Ishikawa (cell line): ENCODE measurements around the gene EYS.

Experiments
- CEBPB ChIP-seq: IDR thresholded peaks from 2 replicates; pipeline ENCODE4 v1.6.1; 2012
- CREB1 ChIP-seq: IDR thresholded peaks from 2 replicates; pipeline ENCODE4 v1.6.1; 2012; ENCODE audit warnings: low read depth
- EGR1 ChIP-seq: IDR thresholded peaks from 2 replicates; pipeline ENCODE4 v1.6.1; 2012
- EP300 ChIP-seq: IDR thresholded peaks from 2 replicates; pipeline ENCODE4 v1.6.1; 2012; ENCODE audit warnings: borderline replicate concordance
- FOXM1 ChIP-seq: IDR thresholded peaks from 2 replicates; pipeline ENCODE4 v1.6.1; 2012; ENCODE audit warnings: low read depth, borderline replicate concordance
- NFIC ChIP-seq: IDR thresholded peaks from 2 replicates; pipeline ENCODE4 v1.6.1; 2012
- RAD21 ChIP-seq: IDR thresholded peaks from 2 replicates; pipeline ENCODE4 v1.6.1; 2012; ENCODE audit warnings: low read depth
- TAF1 ChIP-seq: IDR thresholded peaks from 2 replicates; pipeline ENCODE4 v1.6.1; 2012; ENCODE audit warnings: low read depth, mild to moderate bottlenecking
- TCF12 ChIP-seq: IDR thresholded peaks from 2 replicates; pipeline ENCODE4 v1.6.1; 2012; ENCODE audit warnings: low read depth
- TEAD4 ChIP-seq: IDR thresholded peaks from 2 replicates; pipeline ENCODE4 v1.6.1; 2012
- YY1 ChIP-seq: IDR thresholded peaks from 2 replicates; pipeline ENCODE4 v1.6.1; 2012; ENCODE audit warnings: low read depth
- ZBTB7A ChIP-seq: IDR thresholded peaks from 2 replicates; pipeline ENCODE4 v1.6.1; 2012; ENCODE audit warnings: low read depth
- TF ChIP-seq, protein P1 (sequence below): IDR thresholded peaks from 2 replicates; pipeline ENCODE4 v1.6.1; 2012
- TF ChIP-seq, protein P2 (sequence below): IDR thresholded peaks from 2 replicates; pipeline ENCODE4 v1.6.1; 2012
- TF ChIP-seq, protein P3 (sequence below): IDR thresholded peaks from 2 replicates; pipeline ENCODE4 v1.6.1; 2012; ENCODE audit warnings: low read depth, mild to moderate bottlenecking

The EYS gene

DNA sequence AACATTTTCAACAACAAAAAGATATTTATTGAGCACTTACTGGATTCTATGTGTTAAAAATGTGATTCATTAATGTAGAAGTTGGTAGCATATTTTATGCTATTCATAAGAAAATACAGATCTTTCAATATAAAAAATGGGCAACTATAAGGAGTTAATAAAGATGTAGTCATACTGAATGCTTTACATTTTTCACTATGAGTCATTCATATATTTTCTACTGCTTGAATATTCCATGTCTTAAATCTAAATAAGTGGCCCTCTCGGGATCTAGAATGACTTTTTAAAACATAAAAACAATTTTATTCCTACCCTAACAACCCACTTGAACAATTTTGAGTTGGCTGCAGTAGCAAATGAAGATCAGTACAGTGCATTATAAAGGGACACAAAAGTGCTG, 1709.3 kb downstream of the EYS start:
- TF ChIP-seq TEAD4 (no peak), CREB1 (no peak), EP300 (no peak), NFIC (no peak)
- TF ChIP-seq, protein P1, sequence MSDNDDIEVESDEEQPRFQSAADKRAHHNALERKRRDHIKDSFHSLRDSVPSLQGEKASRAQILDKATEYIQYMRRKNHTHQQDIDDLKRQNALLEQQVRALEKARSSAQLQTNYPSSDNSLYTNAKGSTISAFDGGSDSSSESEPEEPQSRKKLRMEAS: no peak

DNA sequence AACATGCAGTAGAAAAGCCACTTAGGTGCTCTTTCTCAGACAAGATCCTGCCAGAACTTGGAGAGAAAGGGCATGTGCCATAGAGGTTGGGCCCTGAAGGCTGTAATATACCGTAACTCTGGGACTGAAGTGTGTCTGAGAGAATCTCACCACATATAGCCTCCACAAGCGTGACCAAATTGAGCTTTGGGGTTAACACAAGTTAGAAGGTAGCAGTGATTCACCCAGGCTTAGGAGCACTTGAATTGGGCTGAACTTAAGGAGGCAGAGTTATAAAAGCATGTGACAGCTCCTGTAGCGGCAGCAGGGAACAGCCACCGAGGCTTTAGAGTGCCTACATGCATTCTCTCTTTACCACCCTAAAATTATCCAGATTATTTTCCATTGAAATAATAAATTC, 1709.8 kb downstream of the EYS start:
- TF ChIP-seq CEBPB: no peak
- no peak for TF ChIP-seq TEAD4
- no peak for TF ChIP-seq EP300
- no peak for TF ChIP-seq YY1

DNA sequence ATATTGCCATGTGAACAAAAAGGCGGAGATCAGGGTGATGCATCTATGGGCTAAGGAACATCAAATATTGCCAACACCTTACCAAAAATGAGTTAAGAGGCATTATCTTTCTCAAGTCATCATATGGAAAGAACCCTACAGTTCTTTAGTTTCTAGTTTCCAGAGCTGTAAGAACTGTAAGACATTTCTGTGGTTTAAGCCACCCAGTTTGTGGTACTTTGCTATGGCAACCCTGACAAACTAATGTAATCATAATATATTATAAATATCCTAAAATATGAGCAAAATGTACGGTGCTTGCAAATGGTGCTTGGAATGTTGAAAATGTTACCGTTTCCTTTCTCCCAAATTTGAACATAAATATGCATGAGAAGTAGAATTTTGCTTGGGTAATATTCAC, 1721.8 kb downstream of the EYS start:
- TF ChIP-seq EGR1 (no peak), FOXM1 (no peak), NFIC (no peak), RAD21 (no peak), ZBTB7A (no peak), TEAD4 (no peak), TAF1 (no peak), TCF12 (no peak), CREB1 (no peak), CEBPB (no peak), YY1 (no peak)
- TF ChIP-seq, protein P2, sequence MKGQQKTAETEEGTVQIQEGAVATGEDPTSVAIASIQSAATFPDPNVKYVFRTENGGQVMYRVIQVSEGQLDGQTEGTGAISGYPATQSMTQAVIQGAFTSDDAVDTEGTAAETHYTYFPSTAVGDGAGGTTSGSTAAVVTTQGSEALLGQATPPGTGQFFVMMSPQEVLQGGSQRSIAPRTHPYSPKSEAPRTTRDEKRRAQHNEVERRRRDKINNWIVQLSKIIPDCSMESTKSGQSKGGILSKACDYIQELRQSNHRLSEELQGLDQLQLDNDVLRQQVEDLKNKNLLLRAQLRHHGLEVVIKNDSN: no peak

DNA sequence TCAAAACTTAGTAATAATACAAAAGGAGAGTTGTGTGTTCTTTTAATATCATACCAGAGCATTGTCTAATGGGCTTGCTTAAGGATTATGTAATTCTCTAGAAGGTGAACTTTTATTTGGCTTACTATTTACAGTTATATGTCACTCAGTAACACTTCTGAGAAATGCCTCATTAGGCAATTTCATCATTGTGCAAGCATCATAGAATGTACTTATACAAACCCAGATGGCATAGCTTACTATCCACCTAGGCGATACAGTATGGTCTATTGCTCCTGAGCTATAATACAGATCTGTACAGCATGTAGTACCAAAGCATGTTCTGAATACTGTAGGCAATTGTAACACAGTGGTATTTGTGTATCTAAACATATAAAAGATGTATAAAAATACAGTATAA, 1731.3 kb downstream of the EYS start:
- TF ChIP-seq, protein P2: no peak
- TF ChIP-seq TCF12: no peak
- no peak for TF ChIP-seq YY1
- TF ChIP-seq CEBPB: no peak
- TF ChIP-seq RAD21: no peak
- no peak for TF ChIP-seq NFIC
- no peak for TF ChIP-seq TEAD4
- no peak for TF ChIP-seq TAF1
- TF ChIP-seq, protein P3, sequence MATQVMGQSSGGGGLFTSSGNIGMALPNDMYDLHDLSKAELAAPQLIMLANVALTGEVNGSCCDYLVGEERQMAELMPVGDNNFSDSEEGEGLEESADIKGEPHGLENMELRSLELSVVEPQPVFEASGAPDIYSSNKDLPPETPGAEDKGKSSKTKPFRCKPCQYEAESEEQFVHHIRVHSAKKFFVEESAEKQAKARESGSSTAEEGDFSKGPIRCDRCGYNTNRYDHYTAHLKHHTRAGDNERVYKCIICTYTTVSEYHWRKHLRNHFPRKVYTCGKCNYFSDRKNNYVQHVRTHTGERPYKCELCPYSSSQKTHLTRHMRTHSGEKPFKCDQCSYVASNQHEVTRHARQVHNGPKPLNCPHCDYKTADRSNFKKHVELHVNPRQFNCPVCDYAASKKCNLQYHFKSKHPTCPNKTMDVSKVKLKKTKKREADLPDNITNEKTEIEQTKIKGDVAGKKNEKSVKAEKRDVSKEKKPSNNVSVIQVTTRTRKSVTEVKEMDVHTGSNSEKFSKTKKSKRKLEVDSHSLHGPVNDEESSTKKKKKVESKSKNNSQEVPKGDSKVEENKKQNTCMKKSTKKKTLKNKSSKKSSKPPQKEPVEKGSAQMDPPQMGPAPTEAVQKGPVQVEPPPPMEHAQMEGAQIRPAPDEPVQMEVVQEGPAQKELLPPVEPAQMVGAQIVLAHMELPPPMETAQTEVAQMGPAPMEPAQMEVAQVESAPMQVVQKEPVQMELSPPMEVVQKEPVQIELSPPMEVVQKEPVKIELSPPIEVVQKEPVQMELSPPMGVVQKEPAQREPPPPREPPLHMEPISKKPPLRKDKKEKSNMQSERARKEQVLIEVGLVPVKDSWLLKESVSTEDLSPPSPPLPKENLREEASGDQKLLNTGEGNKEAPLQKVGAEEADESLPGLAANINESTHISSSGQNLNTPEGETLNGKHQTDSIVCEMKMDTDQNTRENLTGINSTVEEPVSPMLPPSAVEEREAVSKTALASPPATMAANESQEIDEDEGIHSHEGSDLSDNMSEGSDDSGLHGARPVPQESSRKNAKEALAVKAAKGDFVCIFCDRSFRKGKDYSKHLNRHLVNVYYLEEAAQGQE: no peak
- TF ChIP-seq EGR1: no peak
- TF ChIP-seq, protein P1: no peak
- TF ChIP-seq EP300: no peak
- no peak for TF ChIP-seq ZBTB7A
- TF ChIP-seq FOXM1: no peak
- no peak for TF ChIP-seq CREB1

DNA sequence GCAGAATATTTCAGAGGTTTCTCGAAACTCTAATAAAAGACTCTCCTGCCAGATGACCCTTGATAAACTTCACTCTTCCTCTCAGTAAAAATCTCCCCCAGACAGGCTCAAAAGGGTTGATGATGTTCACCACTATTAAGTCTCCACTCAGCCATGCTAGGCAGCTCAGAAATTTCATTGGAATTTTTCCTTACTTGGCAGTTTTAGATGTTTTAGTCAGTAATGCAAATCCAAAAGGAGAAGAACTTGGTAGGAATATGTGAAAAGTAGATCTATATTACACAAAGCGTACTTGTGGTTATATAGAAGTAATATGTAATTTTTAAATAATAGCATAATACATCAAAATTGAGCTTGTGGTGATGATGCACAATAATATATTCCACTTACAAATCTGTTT, 1738.4 kb downstream of the EYS start:
- no peak for TF ChIP-seq ZBTB7A
- TF ChIP-seq TCF12: no peak
- TF ChIP-seq FOXM1: no peak
- no peak for TF ChIP-seq TEAD4
- no peak for TF ChIP-seq CREB1

DNA sequence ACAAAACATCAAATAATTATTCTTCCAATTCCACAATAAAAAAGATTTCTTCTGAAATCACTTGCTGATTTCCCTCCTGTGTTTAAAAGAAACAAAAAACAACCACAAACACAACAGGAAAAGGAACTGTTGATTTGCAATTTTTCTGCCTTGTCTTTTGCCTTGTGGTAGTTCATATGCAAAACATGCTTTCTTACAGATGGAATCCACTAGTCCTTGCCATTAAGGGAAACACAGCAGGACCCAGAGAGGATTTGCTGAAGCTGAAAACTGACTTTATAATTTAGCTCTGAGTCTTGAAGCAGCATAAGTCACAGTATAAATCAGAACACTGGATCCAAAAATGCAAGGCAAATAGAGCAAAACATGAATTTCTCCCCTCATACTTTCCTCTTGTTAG, 1742.7 kb downstream of the EYS start:
- TF ChIP-seq EP300: no peak
- no peak for TF ChIP-seq CREB1
- no peak for TF ChIP-seq YY1
- TF ChIP-seq FOXM1: no peak
- TF ChIP-seq, protein P2: no peak
- no peak for TF ChIP-seq RAD21
- no peak for TF ChIP-seq TCF12
- TF ChIP-seq CEBPB: no peak
- no peak for TF ChIP-seq NFIC
- TF ChIP-seq, protein P1: no peak
- TF ChIP-seq ZBTB7A: no peak
- no peak for TF ChIP-seq TAF1
- TF ChIP-seq, protein P3: no peak
- no peak for TF ChIP-seq EGR1
- no peak for TF ChIP-seq TEAD4
